Measurements from ENCODE around the gene BTBD9. TPM values are rescaled to one million over a fixed set of nuclear protein-coding genes. Genes with fewer than 3 reads are reported as not detected.

The BTBD9 gene
- polyA plus RNA-seq, 1 experiment, result 5.4 TPM

DNA sequence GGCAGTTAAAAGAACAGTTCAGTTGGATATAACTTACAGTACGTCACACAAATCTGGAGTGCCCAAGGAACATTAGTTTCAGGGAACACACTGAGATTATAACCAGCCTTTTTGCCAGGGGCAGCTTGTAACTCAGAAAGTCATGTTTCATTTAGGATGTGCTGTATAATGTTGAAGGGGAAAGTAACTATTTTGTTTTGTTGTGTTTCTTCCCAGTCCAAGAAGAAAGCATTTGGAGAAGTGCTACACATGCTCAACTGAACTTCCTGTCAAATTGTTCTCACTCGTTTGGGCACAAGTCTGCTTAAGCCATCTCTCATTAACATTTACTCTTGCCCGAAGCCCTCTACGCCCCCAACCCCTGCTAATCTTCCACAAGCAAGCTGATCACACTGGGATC is 157.9 kb downstream of the BTBD9 start:
- POLR2A ChIA-PET, result no interaction called here
- CTCF ChIA-PET, result interaction anchor here (0.6 to 1.6 kb wide), 5 partner anchors 10 to 214 kb away, joined by 3 to 5 read pairs (median 3); no protein-coding TSS in a partner anchor
- Histone ChIP-seq H3K4me3 (ENCODE audit: low read depth, low read length) (no peak overlapping the region), H3K36me3 (ENCODE audit: control insufficient read depth, insufficient read depth, low read length) (no peaks in the 10 kb centered on the region), H3K27me3 (ENCODE audit: control insufficient read depth, insufficient read depth, low read length) (no peaks in the 10 kb centered on the region)
- DNase-seq (ENCODE audit: low read depth), result no peak
- TF ChIP-seq, protein P1, sequence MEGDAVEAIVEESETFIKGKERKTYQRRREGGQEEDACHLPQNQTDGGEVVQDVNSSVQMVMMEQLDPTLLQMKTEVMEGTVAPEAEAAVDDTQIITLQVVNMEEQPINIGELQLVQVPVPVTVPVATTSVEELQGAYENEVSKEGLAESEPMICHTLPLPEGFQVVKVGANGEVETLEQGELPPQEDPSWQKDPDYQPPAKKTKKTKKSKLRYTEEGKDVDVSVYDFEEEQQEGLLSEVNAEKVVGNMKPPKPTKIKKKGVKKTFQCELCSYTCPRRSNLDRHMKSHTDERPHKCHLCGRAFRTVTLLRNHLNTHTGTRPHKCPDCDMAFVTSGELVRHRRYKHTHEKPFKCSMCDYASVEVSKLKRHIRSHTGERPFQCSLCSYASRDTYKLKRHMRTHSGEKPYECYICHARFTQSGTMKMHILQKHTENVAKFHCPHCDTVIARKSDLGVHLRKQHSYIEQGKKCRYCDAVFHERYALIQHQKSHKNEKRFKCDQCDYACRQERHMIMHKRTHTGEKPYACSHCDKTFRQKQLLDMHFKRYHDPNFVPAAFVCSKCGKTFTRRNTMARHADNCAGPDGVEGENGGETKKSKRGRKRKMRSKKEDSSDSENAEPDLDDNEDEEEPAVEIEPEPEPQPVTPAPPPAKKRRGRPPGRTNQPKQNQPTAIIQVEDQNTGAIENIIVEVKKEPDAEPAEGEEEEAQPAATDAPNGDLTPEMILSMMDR (IDR thresholded peaks at IDR 0.05; ENCODE audit: insufficient read depth, low read depth, low read length), result no peak

DNA sequence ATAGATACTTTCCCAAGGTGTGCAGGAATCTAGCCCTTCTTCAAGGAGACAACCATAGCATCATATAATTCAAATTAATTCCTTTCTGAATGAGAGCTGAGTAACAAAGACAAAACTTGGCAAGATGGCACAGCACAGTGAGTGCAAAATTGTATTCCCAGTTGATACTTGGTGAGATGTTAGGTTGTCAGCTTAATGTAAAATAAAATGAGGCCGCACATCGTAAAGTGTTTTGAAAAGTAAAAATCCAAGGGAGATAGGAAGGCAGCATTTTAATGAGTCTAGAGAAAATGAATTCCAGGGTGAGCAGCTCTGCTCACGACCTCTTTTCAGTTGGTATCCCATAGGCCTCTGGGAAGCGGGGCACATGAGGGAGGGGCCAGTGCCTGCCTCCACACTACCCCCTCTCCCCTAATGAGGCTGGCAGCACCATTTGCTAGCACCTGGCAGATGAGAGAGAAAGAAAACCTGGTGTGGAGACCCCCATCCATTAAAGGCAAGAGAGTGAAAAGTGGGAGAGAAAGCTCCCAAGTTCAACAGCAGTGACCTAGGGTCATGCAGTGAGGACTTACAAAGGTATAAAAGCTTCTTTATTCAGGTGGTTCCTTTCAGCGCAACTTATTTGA is 158.4 kb downstream of the BTBD9 start:
- TF ChIP-seq, protein P1 (IDR thresholded peaks at IDR 0.05; ENCODE audit: insufficient read depth, low read depth, low read length), result no peak
- Histone ChIP-seq H3K4me3 (ENCODE audit: low read depth, low read length) (no peak overlapping the region), H3K27me3 (ENCODE audit: control insufficient read depth, insufficient read depth, low read length) (no peaks in the 10 kb centered on the region), H3K36me3 (ENCODE audit: control insufficient read depth, insufficient read depth, low read length) (no peaks in the 10 kb centered on the region)
- DNase-seq (ENCODE audit: low read depth), result no peak
- ChIA-PET POLR2A (no interaction called here), CTCF (interaction anchor here (1.3 to 1.6 kb wide), 3 partner anchors 13 to 18 kb away, joined by 3 to 5 read pairs (median 4); no protein-coding TSS in a partner anchor)

DNA sequence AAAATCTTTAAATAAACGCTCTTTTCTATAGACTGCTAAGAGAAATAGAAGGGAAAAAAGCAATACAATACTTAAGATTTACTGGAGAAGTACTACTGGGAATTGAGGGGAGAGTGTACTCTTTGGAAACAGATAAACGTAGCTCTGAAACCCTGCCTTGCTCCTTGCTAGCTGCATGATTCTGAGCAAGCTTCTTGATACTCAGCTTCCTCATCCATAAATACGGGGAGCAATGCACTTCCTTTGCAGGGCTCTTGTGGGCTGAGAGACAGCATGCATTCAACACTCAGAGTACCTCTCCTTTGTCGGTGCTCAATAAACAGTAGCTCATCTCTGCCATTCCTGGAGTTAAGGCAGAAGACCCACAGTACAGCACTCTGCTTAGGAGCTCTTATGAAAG is 159.7 kb downstream of the BTBD9 start:
- ChIA-PET POLR2A (no interaction called here), CTCF (interaction anchor here (0.8 kb wide), 1 partner anchor 270 kb away, joined by 3 read pairs; no protein-coding TSS in a partner anchor)
- TF ChIP-seq, protein P1 (IDR thresholded peaks at IDR 0.05; ENCODE audit: insufficient read depth, low read depth, low read length), result no peak
- no peak for DNase-seq (ENCODE audit: low read depth)
- Histone ChIP-seq H3K36me3 (ENCODE audit: control insufficient read depth, insufficient read depth, low read length) (no peaks in the 10 kb centered on the region), H3K27me3 (ENCODE audit: control insufficient read depth, insufficient read depth, low read length) (no peaks in the 10 kb centered on the region), H3K4me3 (ENCODE audit: low read depth, low read length) (no peak overlapping the region)

DNA sequence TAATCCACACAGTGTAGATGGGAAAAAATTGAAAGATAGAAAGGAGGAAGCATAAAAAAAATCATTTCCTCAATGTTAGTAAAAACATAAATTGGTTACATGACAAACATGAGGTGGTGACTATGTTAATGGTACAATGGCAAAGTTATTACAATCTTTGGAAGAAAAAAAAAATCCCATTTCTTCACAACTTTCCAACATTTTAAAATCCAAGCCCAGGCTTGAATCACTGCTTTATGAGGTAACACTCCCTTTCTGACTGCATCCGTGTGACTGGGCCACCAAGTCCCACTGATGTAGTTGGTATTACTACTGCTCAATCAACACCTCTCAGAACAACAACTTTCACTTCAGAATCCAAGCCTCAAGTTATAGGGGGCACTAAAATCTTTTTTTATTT is 160.4 kb downstream of the BTBD9 start:
- CTCF ChIA-PET, result no interaction called here
- Histone ChIP-seq H3K4me3 (ENCODE audit: low read depth, low read length) (no peak overlapping the region), H3K36me3 (ENCODE audit: control insufficient read depth, insufficient read depth, low read length) (no peaks in the 10 kb centered on the region), H3K27me3 (ENCODE audit: control insufficient read depth, insufficient read depth, low read length) (no peaks in the 10 kb centered on the region)
- POLR2A ChIA-PET, result no interaction called here
- TF ChIP-seq, protein P1 (IDR thresholded peaks at IDR 0.05; ENCODE audit: insufficient read depth, low read depth, low read length), result no peak
- DNase-seq (ENCODE audit: low read depth), result no peak

DNA sequence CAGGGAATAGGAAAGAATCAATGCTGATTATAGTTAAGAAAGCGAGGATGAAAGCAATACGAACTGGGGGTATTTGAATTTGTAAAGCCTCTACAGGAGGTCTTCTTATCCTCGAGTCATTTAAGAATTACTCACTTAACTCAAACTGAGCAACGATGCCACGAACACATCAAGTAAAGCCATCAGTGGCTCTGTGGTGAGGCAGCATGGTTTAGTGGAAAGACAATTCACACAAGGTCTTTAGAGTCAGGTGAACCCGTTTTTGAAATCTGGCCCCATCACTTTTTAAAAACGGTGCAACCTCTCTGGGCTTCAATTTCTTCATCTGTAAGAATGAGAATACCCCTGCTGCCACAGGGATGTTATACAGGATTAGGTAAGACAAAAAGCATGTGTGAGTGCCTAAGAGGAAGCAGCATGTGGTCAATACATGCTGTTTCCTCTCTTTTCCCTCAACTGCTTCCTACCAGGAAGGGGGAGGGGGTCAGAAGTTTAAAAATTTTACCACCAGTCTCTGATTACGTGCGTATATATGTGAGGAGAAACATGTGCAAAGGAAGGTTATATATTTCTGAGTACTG is 162.0 kb downstream of the BTBD9 start:
- DNase-seq (ENCODE audit: low read depth), result no peak
- Histone ChIP-seq H3K36me3 (ENCODE audit: control insufficient read depth, insufficient read depth, low read length) (no peaks in the 10 kb centered on the region), H3K27me3 (ENCODE audit: control insufficient read depth, insufficient read depth, low read length) (no peaks in the 10 kb centered on the region), H3K4me3 (ENCODE audit: low read depth, low read length) (no peak overlapping the region)
- POLR2A ChIA-PET, result no interaction called here
- CTCF ChIA-PET, result interaction anchor here (1.0 to 1.5 kb wide), 2 partner anchors 16 to 23 kb away, joined by 4 read pairs; no protein-coding TSS in a partner anchor
- TF ChIP-seq, protein P1 (IDR thresholded peaks at IDR 0.05; ENCODE audit: insufficient read depth, low read depth, low read length), result no peak

All from BJ (cell line).